Astrocyte (in vitro differentiated cells and primary cell): ENCODE results near the gene SP6. TPM values are rescaled to one million over a fixed set of nuclear protein-coding genes. Genes with fewer than 3 reads are reported as not detected.

ENCODE experiments used
- DNase-seq: peaks from one replicate; pipeline ENCODE4 v3.0.0-alpha.2; 2010; ENCODE audit warnings: low read depth
- FAIRE-seq: peaks from 2 replicates; lab custom pipeline; 2011; peaks lifted over from hg19 to GRCh38; lab: Jason Lieb, UNC
- H2AFZ ChIP-seq: 2 replicates; pipeline ENCODE4 v1.6.0; 2012; ENCODE audit warnings: low read depth, low read length, inconsistent platforms
- H3K27ac ChIP-seq: 2 replicates; pipeline ENCODE4 v1.5.1; 2011; ENCODE audit warnings: low read depth, low read length, inconsistent platforms
- H3K27me3 ChIP-seq: 2 replicates; pipeline ENCODE4 v1.6.0; 2011; ENCODE audit warnings: low read length, inconsistent platforms; ENCODE audit not compliant: insufficient read depth
- H3K36me3 ChIP-seq: 2 replicates; pipeline ENCODE4 v1.5.1; 2011; ENCODE audit warnings: low read length, inconsistent platforms; ENCODE audit not compliant: insufficient read depth
- H3K4me1 ChIP-seq: 2 replicates; pipeline ENCODE4 v1.5.1; 2011; ENCODE audit warnings: low read length, inconsistent platforms; ENCODE audit not compliant: insufficient read depth
- H3K4me2 ChIP-seq: 2 replicates; pipeline ENCODE4 v1.6.0; 2012; ENCODE audit warnings: low read length, inconsistent platforms
- H3K4me3 ChIP-seq: 2 replicates; pipeline ENCODE4 v1.5.1; 2011; ENCODE audit warnings: low read depth, mild to moderate bottlenecking, low read length, inconsistent platforms; ENCODE audit not compliant: insufficient read depth
- H3K79me2 ChIP-seq: 2 replicates; pipeline ENCODE4 v1.6.0; 2012; ENCODE audit warnings: mild to moderate bottlenecking, low read length, inconsistent platforms; ENCODE audit not compliant: insufficient read depth
- H3K9ac ChIP-seq: 2 replicates; pipeline ENCODE4 v1.6.0; 2012; ENCODE audit warnings: mild to moderate bottlenecking, low read length, inconsistent platforms
- H3K9me3 ChIP-seq: 2 replicates; pipeline ENCODE4 v1.5.1; 2012; ENCODE audit warnings: low read depth, mild to moderate bottlenecking, low read length, inconsistent platforms; ENCODE audit not compliant: insufficient read depth
- H4K20me1 ChIP-seq: 2 replicates; pipeline ENCODE4 v1.6.0; 2012; ENCODE audit warnings: low read length, inconsistent platforms; ENCODE audit not compliant: insufficient read depth
- H3K27ac Mint-ChIP-seq: one replicate; pipeline ENCODE4 v1.8.0; 2021; ENCODE audit warnings: mild to moderate bottlenecking, mixed read lengths; ENCODE audit not compliant: unreplicated experiment
- H3K27me3 Mint-ChIP-seq: one replicate; pipeline ENCODE4 v1.8.0; 2021; ENCODE audit warnings: low read depth, mixed read lengths; ENCODE audit not compliant: unreplicated experiment
- H3K36me3 Mint-ChIP-seq: one replicate; pipeline ENCODE4 v1.8.0; 2021; ENCODE audit warnings: low read depth, mixed read lengths; ENCODE audit not compliant: unreplicated experiment
- H3K4me1 Mint-ChIP-seq: one replicate; pipeline ENCODE4 v1.8.0; 2021; ENCODE audit warnings: low read depth, mixed read lengths; ENCODE audit not compliant: unreplicated experiment
- H3K4me3 Mint-ChIP-seq: one replicate; pipeline ENCODE4 v1.8.0; 2021; ENCODE audit warnings: mild to moderate bottlenecking, moderate library complexity, mixed read lengths; ENCODE audit not compliant: unreplicated experiment
- H3K9me3 Mint-ChIP-seq: one replicate; pipeline ENCODE4 v1.8.0; 2021; ENCODE audit warnings: mild to moderate bottlenecking, mixed read lengths; ENCODE audit not compliant: unreplicated experiment
- EZH2 ChIP-seq: IDR thresholded peaks from 2 replicates; pipeline ENCODE4 v1.6.1; 2012; ENCODE audit warnings: mild to moderate bottlenecking, low read length, inconsistent platforms; ENCODE audit not compliant: insufficient read depth
- total RNA-seq: library from RNA; stranded (reverse); gene quantifications from 2 replicates; pipeline ENCODE4 v1.2.1, GENCODE V29; 2021
- TF ChIP-seq, protein P1 (sequence below): IDR thresholded peaks from 2 replicates; pipeline ENCODE4 v1.5.1; 2011; ENCODE audit warnings: low read depth, mild to moderate bottlenecking, inconsistent platforms, low read length, moderate library complexity; ENCODE audit not compliant: insufficient read depth

The SP6 gene
- total RNA-seq, 1 donor from 2014 or later = 1.6 TPM

DNA sequence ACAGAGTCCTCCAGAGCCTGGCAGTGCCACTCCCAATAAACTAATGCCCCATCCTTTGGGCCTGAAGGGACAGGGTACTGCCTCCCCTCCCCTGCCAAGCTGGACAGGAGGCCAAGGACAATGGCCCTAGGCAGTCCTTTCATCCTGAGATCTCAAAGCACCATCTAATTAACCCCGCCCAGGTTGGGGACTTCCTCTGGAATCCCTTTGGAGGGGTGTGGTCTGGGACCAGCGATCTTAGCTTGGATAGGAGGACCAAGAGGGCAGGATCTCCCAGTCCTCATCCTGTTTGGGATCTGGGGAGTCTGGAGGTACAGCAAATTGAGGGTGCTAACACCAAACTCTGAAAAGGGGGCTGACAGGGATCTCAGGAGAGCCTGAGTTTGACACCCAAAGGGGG is 18.2 kb upstream of the SP6 start:
- Mint-ChIP-seq H3K36me3 (peaks cover 6% of the 10 kb centered on the region), H3K4me3 (no peak overlapping the region), H3K27me3 (peaks cover 48% of the 10 kb centered on the region), H3K4me1 (peaks cover 12% of the 10 kb centered on the region), H3K27ac (no peak overlapping the region), H3K9me3 (peaks cover 6% of the 10 kb centered on the region)
- Histone ChIP-seq H3K4me1 (peaks cover 4% of the 10 kb centered on the region), H4K20me1 (no peaks in the 10 kb centered on the region), H3K4me2 (no peak overlapping the region), H2AFZ (no peak overlapping the region), H3K79me2 (no peaks in the 10 kb centered on the region), H3K27ac (no peak overlapping the region), H3K27me3 (peaks cover 47% of the 10 kb centered on the region), H3K9ac (no peak overlapping the region), H3K9me3 (no peaks in the 10 kb centered on the region), H3K4me3 (no peak overlapping the region), H3K36me3 (no peaks in the 10 kb centered on the region)
- no peak for DNase-seq
- TF ChIP-seq, protein P1, sequence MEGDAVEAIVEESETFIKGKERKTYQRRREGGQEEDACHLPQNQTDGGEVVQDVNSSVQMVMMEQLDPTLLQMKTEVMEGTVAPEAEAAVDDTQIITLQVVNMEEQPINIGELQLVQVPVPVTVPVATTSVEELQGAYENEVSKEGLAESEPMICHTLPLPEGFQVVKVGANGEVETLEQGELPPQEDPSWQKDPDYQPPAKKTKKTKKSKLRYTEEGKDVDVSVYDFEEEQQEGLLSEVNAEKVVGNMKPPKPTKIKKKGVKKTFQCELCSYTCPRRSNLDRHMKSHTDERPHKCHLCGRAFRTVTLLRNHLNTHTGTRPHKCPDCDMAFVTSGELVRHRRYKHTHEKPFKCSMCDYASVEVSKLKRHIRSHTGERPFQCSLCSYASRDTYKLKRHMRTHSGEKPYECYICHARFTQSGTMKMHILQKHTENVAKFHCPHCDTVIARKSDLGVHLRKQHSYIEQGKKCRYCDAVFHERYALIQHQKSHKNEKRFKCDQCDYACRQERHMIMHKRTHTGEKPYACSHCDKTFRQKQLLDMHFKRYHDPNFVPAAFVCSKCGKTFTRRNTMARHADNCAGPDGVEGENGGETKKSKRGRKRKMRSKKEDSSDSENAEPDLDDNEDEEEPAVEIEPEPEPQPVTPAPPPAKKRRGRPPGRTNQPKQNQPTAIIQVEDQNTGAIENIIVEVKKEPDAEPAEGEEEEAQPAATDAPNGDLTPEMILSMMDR = no peak
- TF ChIP-seq EZH2 = no peak
- FAIRE-seq = no peak

DNA sequence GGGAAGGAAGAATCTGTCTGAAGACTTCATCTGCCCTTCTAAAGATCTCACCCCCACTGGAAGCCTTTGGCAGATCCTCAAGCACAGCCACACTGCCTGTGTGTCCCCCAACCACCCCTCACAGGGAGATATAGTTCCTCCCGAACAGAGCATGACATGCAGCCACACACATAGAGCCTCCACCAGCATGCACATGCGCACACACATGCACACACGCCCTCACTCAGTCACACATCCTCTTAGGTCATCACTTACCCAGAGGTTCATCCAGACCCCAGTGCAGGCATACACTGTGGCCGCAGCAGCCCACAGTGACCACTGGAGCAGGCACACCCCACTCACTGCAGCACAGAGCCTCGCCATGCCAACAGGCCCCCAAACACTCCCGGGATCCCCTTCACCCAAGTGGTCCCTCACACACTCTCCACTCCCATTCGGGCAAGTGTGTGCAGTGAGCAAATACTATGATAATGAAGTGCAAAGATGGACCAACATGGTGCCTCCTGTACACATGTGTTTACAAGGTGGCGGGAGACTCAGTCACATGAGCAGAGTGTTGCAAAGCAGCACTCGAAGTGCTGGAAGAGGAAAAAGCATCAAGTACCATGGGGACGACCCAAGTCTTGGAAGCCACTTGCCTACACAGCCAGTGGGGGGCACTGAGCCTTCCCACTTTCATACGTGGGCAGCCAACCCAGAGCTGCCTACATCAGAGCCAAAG is 17.0 kb upstream of the SP6 start:
- Histone ChIP-seq H3K4me3 (no peak overlapping the region), H3K27ac (no peak overlapping the region), H3K4me1 (peaks cover 5% of the 10 kb centered on the region), H3K27me3 (peaks cover 41% of the 10 kb centered on the region), H3K4me2 (no peak overlapping the region), H3K79me2 (no peaks in the 10 kb centered on the region), H4K20me1 (no peaks in the 10 kb centered on the region), H3K9ac (no peak overlapping the region), H2AFZ (no peak overlapping the region), H3K36me3 (no peaks in the 10 kb centered on the region), H3K9me3 (no peaks in the 10 kb centered on the region)
- DNase-seq (no peak), FAIRE-seq (no peak)
- H3K4me3 Mint-ChIP-seq = no peak overlapping the region
- peaks cover 9% of the 10 kb centered on the region for H3K9me3 Mint-ChIP-seq
- H3K36me3 Mint-ChIP-seq = peaks cover 7% of the 10 kb centered on the region
- peaks cover 13% of the 10 kb centered on the region for H3K4me1 Mint-ChIP-seq
- peak overlapping the region; percentile 20 for H3K27ac Mint-ChIP-seq
- H3K27me3 Mint-ChIP-seq = peaks cover 43% of the 10 kb centered on the region
- no peak for TF ChIP-seq EZH2
- TF ChIP-seq, protein P1 = no peak

- H3K4me1 Mint-ChIP-seq = peaks cover 16% of the 10 kb centered on the region
- Histone ChIP-seq H3K27me3 (peaks cover 33% of the 10 kb centered on the region), H3K4me2 (no peak overlapping the region), H4K20me1 (no peaks in the 10 kb centered on the region), H2AFZ (no peak overlapping the region), H3K4me3 (no peak overlapping the region), H3K27ac (no peak overlapping the region), H3K9me3 (no peaks in the 10 kb centered on the region), H3K4me1 (peaks cover 7% of the 10 kb centered on the region), H3K79me2 (no peaks in the 10 kb centered on the region), H3K36me3 (no peaks in the 10 kb centered on the region), H3K9ac (no peak overlapping the region)
- H3K4me3 Mint-ChIP-seq = no peak overlapping the region
- no peak overlapping the region for H3K27ac Mint-ChIP-seq
- peaks cover 11% of the 10 kb centered on the region for H3K9me3 Mint-ChIP-seq
- TF ChIP-seq EZH2 = no peak
- TF ChIP-seq, protein P1 = no peak
- FAIRE-seq = no peak
- peaks cover 7% of the 10 kb centered on the region for H3K36me3 Mint-ChIP-seq
- no peak for DNase-seq
- peaks cover 42% of the 10 kb centered on the region for H3K27me3 Mint-ChIP-seq
Measured at GRCh38 chr17:47866941-47867340, 16.0 kb upstream of the SP6 start.
